T-helper 1 cell treated with Interleukin-12 subunit alpha and Interleukin-12 subunit beta and Interleukin-4 antibody, amounts not matched to agents 30 μg/mL and 1 μg/mL, for 36 hours (primary cell): ENCODE data around the gene COL18A1.
"Not testable (repeated sequence)": the region's sequence is repeated elsewhere in the genome, so short reads cannot be mapped to it uniquely, and the experiment has no call there.

ENCODE experiments used
- H3K27ac Mint-ChIP-seq: one replicate; pipeline ENCODE4 v1.8.0; 2021; ENCODE audit warnings: mild to moderate bottlenecking, mixed read lengths
- H3K27me3 Mint-ChIP-seq: one replicate; pipeline ENCODE4 v1.8.0; 2021; ENCODE audit warnings: low read depth, mixed read lengths
- H3K36me3 Mint-ChIP-seq: one replicate; pipeline ENCODE4 v1.8.0; 2021; ENCODE audit warnings: low read depth, mixed read lengths
- H3K4me1 Mint-ChIP-seq: one replicate; pipeline ENCODE4 v1.8.0; 2021; ENCODE audit warnings: low read depth, mixed read lengths
- H3K4me3 Mint-ChIP-seq: one replicate; pipeline ENCODE4 v1.8.0; 2021; ENCODE audit warnings: mild to moderate bottlenecking, moderate library complexity, mixed read lengths
- H3K9me3 Mint-ChIP-seq: one replicate; pipeline ENCODE4 v1.8.0; 2021; ENCODE audit warnings: mixed read lengths

COL18A1 gene

DNA sequence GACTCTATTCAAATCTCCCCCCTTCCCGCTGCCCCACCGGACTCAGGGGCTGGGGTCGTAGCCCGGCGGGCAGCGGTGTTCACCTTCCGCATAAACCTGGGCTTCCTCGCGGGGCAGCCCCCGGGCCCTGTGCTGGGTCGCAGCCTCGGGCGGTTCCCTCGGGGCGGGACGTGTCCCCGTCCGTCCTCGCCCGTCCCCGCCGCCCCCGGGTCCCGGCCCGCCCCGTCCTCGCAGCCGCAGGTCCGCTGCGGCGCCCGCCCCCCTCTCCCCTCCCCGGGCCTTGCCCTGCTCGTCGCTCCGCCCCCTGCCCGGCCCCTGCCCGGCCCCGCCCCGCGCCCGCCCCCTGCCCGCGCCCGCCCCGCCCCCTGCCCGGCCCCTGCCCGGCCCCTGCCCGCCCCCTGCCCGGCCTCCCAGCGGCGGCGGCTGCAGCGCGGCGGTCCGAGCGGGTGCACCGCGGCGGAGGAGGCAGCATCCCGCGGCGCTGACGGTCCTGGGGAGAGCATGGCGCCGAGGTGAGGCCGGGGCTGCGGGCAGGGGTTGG is at the start of gene COL18A1:
Gene COL18A1 (plus strand): TSS at position 436 of the 541 bp plus-strand sequence. CDS start 66 bp downstream, at position 502.
- Mint-ChIP-seq H3K27ac (peak within 1 kb of the TSS; percentile 45), H3K27me3 (peaks cover 59% of the 10 kb centered on the region), H3K4me1 (peaks cover 4% of the 10 kb centered on the region), H3K36me3 (peaks cover 1% of the 10 kb centered on the region), H3K9me3 (peaks cover 6% of the 10 kb centered on the region), H3K4me3 (peak within 1 kb of the TSS; percentile 78)

DNA sequence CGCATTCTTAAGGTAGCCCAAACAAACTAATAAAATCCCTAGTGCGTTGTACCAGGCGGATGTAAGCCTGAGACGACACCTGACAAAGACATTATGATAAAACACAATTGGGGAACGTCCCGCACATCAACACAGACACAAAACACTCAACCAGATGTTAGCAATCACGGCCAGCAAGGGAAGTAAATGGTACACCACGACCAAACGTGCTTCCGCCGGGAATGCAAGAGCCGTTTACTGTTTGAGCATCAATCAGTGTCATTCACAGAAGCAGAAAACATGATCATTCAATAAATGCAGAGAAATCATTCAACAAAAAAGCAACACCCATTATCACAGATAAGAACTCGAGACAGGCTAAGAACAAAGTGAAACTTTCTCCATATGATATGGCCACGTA is 49.4 kb upstream of the COL18A1 start:
- Mint-ChIP-seq H3K9me3 (no peaks in the 10 kb centered on the region), H3K4me3 (no peak overlapping the region), H3K36me3 (no peaks in the 10 kb centered on the region), H3K27me3 (peaks cover 36% of the 10 kb centered on the region), H3K4me1 (peaks cover 3% of the 10 kb centered on the region), H3K27ac (no peak overlapping the region)

DNA sequence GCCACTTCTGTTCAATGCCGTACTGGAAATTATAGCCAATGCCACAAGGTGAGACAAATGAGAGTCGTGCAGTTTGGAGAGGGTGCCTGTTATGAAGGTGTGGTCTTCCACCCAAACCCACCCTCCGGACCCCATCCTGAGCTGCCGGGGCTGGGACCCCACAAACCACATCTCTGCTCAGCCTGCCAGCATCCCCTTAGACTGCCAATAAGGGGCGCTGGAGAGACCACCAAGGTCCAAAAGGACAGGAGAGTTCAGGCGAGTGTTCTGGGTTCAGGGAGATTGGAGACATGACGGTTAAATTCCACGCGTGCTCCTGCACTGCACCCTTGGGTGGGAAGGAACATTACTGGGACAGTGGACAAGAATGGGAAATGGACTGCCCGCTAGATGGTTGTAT is 48.7 kb upstream of the COL18A1 start:
- Mint-ChIP-seq H3K9me3 (no peaks in the 10 kb centered on the region), H3K36me3 (no peaks in the 10 kb centered on the region), H3K27me3 (peaks cover 36% of the 10 kb centered on the region), H3K27ac (no peak overlapping the region), H3K4me3 (no peak overlapping the region), H3K4me1 (peaks cover 3% of the 10 kb centered on the region)

DNA sequence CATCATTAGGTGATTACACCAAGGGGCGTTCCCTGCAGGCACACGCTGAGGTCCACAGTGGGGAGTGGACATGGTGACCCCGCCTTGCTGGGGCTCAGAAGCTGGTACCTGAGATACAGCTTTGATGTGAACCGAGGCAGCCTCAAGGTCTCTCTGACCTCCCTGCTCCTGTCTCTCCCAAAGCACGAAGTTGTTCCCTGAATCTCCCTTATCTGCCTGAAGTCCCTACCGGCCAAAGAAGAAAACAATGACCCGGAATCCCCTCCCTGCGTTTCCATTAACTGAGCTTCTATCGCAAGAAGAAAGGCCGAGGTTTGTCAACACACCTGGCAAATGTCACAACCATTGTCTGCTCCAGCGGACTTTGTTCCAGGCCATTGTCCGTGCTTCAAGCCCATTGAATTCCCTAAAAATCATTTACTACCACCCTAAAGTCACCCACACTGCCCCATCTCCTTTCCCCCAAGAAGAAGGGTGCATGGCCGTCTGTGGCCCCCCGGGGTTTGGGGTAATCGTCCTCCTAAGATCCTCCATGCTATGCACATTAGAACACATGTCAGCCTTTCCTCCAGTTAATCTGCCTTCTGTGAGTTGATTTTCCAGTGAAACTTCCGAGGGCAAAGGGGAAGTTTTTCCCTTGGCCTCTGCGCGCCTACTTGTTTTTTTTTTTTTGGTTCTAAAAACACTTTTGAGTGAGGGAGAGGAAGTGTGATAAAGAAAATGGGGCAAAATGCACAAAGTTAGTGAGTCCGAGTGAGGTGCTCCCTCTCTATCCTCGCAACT is 48.1 kb upstream of the COL18A1 start:
- Mint-ChIP-seq H3K27ac (no peak overlapping the region), H3K9me3 (no peaks in the 10 kb centered on the region), H3K4me1 (peaks cover 3% of the 10 kb centered on the region), H3K36me3 (no peaks in the 10 kb centered on the region), H3K27me3 (peaks cover 36% of the 10 kb centered on the region), H3K4me3 (no peak overlapping the region)

DNA sequence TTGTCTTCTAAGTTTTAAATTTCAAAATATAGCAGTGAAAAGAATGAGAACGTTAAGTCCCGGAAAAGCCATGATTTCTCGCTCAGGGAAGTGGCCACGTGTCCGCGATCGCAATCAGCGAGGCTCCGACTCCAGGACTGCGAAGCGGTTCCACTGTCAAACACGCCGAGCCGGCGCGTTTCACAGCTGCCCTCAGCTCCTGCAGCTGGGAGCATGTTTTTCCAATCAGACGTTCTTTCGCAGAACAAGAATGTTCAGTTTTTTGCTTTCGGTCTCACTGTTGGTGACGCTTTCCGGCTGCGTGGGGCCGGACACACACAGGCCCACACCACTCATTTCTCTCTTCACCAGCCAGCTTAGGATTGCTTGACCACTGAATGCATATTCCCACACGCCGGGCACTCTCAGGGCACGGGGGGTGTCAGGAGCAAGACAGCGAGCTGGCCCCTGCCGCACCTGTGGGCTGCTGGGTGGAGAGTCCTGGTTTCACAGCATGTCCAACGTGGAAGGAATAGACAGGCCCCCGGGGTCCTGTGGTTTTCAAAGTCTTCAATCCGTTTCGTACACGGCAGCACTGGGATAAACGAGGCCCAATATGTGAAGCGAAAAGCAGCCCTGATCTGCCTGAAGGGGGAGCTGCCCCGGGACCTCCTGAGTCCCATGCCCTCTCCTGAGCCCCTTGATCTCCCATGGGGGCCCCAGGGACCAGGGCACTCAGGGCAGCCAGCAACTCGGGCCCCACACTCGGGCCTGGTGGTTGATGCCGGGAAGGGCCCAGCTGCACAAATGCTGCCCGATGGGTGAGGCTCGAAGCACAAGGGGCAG is 47.3 kb upstream of the COL18A1 start:
- Mint-ChIP-seq H3K9me3 (no peaks in the 10 kb centered on the region), H3K27me3 (peaks cover 36% of the 10 kb centered on the region), H3K4me1 (peaks cover 3% of the 10 kb centered on the region), H3K36me3 (no peaks in the 10 kb centered on the region), H3K4me3 (no peak overlapping the region), H3K27ac (no peak overlapping the region)

DNA sequence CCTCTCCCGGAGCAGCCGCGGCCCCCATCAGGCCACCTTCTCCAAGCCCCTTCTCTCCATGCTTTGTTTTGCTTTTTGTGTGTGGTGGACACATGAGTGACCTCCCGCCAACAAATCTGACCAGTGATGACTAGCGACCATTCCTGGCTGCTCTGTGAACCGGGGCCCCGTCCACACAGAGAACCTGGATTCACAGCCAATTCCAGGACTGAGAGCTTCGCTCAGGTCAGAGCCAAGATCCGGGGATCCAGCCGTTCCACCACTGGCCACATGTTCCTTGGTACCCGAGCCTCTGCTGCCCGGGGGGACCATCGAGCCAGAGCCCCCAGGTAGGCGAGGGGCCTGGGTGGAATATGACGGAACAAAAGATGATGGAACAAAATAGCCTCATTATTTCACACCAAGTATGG is 46.7 kb upstream of the COL18A1 start:
- H3K36me3 Mint-ChIP-seq = no peaks in the 10 kb centered on the region
- H3K27me3 Mint-ChIP-seq = peaks cover 35% of the 10 kb centered on the region
- H3K4me1 Mint-ChIP-seq = peaks cover 3% of the 10 kb centered on the region
- no peak overlapping the region for H3K27ac Mint-ChIP-seq
- no peak overlapping the region for H3K4me3 Mint-ChIP-seq
- no peaks in the 10 kb centered on the region for H3K9me3 Mint-ChIP-seq

DNA sequence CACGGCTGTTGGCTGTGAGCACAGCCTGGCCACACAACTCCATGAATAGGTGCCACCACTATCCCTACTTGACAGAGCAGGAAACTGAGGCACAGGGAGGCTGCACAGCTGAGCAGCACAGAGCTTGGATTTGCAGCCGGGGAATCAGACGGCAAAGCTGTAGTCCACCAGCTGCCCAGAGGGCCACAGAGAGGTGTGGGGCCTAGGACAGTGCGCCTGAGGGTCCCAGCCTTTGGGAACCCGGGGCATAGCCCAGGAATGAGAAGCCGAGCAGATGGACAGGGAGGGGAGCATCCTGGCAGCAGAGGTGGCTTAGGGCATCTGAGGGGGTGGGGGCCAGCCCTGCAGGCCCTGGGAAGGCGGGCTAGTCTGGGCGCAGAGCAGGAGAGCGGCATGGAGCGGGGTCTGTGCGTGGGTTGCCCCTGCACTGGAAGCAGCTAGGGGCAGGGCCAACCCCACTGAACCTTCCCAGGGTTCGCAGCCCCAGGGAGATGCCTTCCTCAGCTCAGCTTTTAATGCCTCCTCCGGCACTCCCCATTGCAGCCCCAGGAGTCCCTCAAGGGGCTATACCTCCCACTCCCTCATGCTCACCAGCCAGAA is 46.2 kb upstream of the COL18A1 start:
- Mint-ChIP-seq H3K4me3 (no peak overlapping the region), H3K27ac (no peak overlapping the region), H3K4me1 (peaks cover 4% of the 10 kb centered on the region), H3K9me3 (no peaks in the 10 kb centered on the region), H3K36me3 (no peaks in the 10 kb centered on the region), H3K27me3 (peaks cover 31% of the 10 kb centered on the region)

DNA sequence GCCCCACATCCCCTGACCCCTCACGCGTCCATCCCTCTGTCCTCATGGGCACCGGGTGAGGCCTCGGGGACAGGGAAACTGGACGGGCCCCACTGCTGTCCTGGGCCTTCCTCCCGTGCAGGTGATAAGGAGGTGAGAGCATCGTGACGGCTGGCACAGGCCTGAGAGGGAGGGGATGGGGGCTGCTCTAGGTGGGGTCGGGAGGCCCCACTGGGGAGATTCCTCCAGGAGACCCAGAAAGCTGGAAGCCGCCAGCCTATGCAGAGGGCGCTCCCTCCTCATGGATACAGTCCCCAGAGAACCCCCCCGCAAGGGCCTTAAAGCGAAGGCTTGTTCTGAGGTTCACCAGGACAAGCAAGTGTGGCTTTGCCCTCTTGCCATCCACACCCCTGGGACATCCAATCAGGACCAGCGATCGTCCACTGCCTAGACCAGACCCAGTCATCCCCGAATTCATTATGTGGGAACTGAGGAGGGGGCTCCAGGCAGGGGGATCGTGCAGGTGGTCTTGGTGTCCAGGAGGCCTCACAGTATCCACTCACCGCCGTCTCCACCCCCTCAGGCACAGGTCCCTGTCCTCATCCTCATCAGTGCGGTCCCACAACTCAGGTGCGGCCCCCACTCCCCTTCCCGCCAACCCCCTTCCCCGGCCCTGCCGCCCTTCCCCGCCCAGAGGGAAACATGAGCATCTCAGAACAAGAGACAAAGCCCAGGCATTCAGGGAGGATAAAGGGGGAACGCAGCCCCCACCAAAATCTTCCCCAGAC is 45.3 kb upstream of the COL18A1 start:
- Mint-ChIP-seq H3K36me3 (no peaks in the 10 kb centered on the region), H3K4me1 (peaks cover 9% of the 10 kb centered on the region), H3K27ac (no peak overlapping the region), H3K9me3 (no peaks in the 10 kb centered on the region), H3K27me3 (peaks cover 30% of the 10 kb centered on the region), H3K4me3 (no peak overlapping the region)

DNA sequence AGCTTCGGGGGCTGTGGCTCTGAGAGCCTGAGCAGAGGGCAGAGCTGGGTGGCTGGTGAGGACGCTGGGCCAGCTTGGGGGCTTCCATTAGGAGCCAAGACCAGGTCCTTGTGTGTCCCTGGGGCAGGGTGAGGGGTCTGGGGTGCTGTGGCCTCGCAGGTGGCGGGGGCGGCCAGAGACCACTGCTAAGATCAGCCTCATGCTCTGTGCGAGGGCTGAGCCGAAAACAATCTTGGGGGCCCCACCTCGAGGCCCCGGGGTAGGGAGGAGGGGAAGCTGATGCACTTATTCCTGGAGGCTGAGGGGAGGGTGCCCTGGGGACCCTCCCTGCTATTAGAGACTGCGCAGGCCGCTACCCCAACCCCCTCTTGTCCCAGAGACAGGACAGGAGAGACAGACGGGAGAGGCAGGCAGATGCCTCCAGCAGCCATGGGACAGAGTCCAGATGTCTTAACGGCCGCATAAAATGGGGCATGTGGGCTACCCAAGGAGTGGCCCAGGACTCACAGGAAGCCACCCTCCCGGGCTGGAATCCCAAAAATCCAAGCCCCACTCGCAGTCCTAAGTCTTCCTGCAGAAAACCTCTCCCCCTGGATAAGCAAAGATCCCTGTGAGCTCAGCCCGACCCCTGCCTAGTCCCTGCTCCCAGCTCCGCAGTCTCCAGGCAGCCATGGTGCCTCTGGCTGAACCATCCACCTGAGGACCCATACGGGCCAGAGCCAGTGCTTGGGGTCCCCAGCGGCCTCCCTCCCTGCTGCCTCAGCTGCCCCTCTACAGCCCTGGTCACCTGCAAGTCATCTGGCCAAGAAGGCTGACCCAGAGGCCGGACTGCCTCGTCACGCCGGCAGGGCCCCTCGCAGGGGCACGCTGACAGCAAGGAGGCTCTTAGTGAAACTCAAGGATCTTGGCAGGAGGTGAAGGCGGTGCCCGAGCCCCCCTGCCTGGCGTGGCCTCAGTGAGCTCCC is 43.6 kb upstream of the COL18A1 start:
- Mint-ChIP-seq H3K4me3 (no peak overlapping the region), H3K36me3 (no peaks in the 10 kb centered on the region), H3K4me1 (peaks cover 6% of the 10 kb centered on the region), H3K27me3 (peaks cover 15% of the 10 kb centered on the region), H3K27ac (no peak overlapping the region), H3K9me3 (no peaks in the 10 kb centered on the region)

DNA sequence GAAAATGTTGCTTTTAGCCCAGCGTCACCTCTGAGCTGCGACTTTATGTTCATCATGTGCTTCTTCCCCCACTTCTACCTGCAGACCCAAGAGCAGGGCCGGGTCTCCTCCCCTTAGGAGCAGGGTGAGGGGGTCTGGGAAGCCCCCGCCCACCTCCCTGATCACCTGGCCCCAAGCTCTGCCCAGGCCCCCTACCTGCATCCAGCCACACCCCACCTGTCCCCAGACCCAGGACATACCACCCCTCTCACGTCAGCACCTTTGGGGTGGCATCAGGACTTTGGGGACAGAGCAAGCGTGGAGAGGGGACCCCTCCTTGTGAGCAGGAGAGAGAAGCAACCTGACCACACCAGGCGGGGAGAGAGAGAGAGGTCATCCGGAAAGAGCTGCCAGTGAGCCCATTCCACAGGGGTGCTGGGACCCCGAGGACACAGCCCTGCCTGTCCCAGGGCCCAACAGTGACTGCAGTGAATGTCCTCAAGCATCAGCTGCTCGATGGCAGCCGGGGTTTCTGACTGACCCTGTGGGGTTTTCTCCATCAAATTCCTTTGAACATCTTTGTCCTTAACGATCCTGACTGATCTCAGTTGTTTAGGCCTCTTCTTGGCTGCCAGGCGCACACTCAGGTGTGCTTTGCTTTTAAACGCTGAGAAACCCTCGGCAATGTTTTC is 42.8 kb upstream of the COL18A1 start:
- Mint-ChIP-seq H3K4me1 (peaks cover 6% of the 10 kb centered on the region), H3K27ac (no peak overlapping the region), H3K9me3 (no peaks in the 10 kb centered on the region), H3K4me3 (no peak overlapping the region), H3K36me3 (no peaks in the 10 kb centered on the region), H3K27me3 (peaks cover 8% of the 10 kb centered on the region)

DNA sequence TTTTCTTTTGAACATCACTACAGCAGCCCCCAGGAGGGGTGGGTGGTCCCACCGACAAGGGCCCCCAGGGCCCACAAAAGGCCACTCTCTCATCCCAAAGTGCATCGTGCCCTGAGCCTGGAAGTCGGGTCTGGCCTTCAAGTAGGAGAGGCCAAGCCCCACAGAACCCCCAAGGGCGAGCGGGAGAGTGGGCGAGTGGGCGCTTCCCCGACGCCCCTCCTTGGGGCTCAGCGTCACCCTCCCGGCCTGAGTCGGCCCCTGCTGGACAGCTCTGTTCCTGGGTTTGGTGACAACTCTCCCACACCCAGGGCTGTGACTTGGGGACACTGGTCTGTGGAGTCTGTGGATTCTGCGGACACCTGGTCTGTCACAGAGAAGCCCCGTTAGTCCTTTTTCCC is 42.2 kb upstream of the COL18A1 start:
- H3K9me3 Mint-ChIP-seq = no peaks in the 10 kb centered on the region
- H3K4me3 Mint-ChIP-seq = no peak overlapping the region
- peaks cover 6% of the 10 kb centered on the region for H3K4me1 Mint-ChIP-seq
- no peaks in the 10 kb centered on the region for H3K36me3 Mint-ChIP-seq
- no peak overlapping the region for H3K27ac Mint-ChIP-seq
- peaks cover 6% of the 10 kb centered on the region for H3K27me3 Mint-ChIP-seq

DNA sequence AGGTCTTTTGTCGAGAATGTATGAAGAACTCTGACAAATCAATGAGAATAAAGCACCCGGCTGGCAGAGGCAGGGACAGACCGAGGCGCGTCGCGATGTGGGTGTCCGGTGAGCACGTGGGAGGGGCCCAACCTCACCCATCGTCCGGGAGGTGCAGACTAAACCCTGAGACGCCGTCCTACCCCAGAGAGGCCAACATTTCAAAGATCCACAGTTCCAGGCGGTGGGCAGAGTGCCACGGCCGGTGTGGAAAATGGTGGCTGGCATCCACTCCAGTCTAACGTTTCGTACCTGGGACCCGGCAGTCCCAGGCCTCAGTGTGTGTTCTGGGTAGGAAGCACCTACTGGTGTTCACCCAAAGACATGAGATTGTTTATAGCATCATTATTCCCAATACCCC is 41.7 kb upstream of the COL18A1 start:
- H3K27me3 Mint-ChIP-seq, H3K9me3 Mint-ChIP-seq, H3K27ac Mint-ChIP-seq, H3K4me3 Mint-ChIP-seq, H3K4me1 Mint-ChIP-seq, H3K36me3 Mint-ChIP-seq: not testable (repeated sequence)
